Epithelial cell of esophagus (primary cell): ENCODE results near the gene U2SURP.

Experiments
- DNase-seq: peaks from one replicate; pipeline ENCODE4 v3.0.0; 2010; ENCODE audit warnings: low read depth
- H3K4me3 ChIP-seq: 2 replicates; pipeline ENCODE4 v1.5.1; 2011; ENCODE audit warnings: mild to moderate bottlenecking, low read length, control low read depth
- TF ChIP-seq, protein P1 (sequence below): IDR thresholded peaks from 2 replicates; pipeline ENCODE4 v1.5.1; 2011; ENCODE audit warnings: low read depth, mild to moderate bottlenecking, low read length, control low read depth, inconsistent platforms; ENCODE audit not compliant: insufficient read depth; ENCODE audit errors: missing control alignments

The U2SURP gene

DNA sequence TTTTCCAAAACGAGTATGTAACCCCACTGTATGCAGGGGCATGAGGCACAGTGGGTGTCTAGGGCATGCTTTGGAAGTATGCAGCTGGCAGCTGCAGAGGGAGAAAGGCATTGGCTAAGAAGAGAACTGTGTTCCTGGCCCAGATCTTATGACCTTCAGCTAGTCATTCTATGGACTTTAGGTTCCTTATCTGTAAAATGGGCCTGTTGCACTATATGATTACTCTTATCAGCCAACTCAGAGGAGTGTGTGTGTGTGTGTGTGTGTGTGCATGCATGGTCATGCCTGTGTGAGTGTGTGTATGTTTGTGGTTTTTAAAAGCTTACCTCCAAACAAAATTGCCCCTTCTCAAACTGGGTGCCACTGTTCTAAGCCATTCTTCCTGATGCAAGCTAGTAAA is 90.8 kb downstream of the U2SURP start:
- TF ChIP-seq, protein P1, sequence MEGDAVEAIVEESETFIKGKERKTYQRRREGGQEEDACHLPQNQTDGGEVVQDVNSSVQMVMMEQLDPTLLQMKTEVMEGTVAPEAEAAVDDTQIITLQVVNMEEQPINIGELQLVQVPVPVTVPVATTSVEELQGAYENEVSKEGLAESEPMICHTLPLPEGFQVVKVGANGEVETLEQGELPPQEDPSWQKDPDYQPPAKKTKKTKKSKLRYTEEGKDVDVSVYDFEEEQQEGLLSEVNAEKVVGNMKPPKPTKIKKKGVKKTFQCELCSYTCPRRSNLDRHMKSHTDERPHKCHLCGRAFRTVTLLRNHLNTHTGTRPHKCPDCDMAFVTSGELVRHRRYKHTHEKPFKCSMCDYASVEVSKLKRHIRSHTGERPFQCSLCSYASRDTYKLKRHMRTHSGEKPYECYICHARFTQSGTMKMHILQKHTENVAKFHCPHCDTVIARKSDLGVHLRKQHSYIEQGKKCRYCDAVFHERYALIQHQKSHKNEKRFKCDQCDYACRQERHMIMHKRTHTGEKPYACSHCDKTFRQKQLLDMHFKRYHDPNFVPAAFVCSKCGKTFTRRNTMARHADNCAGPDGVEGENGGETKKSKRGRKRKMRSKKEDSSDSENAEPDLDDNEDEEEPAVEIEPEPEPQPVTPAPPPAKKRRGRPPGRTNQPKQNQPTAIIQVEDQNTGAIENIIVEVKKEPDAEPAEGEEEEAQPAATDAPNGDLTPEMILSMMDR: no peak

DNA sequence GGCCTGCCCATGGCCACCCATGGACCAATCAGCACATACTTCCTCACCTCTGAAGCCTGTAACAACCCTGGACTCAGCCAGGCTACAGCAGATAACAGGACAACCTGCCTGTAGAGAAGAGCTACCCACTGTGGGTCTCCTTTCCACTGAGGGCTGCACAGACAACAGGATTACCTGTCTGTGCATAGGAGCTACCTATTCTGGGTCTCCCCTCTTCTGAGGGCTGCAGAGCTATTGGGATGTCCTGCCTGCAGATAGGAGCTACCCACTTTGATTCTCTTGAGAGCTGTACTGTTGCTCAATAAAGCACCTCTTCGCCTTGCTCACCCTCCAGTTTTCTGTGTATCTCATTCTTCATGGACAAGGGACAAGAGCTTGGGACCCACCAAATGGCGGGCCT is 94.4 kb downstream of the U2SURP start:
- no peak overlapping the region for H3K4me3 ChIP-seq
- TF ChIP-seq, protein P1: no peak
- no peak for DNase-seq

More for the DNA sequence above, 90.8 kb downstream of the U2SURP start:
- H3K4me3 ChIP-seq: no peak overlapping the region
- DNase-seq: no peak

DNA sequence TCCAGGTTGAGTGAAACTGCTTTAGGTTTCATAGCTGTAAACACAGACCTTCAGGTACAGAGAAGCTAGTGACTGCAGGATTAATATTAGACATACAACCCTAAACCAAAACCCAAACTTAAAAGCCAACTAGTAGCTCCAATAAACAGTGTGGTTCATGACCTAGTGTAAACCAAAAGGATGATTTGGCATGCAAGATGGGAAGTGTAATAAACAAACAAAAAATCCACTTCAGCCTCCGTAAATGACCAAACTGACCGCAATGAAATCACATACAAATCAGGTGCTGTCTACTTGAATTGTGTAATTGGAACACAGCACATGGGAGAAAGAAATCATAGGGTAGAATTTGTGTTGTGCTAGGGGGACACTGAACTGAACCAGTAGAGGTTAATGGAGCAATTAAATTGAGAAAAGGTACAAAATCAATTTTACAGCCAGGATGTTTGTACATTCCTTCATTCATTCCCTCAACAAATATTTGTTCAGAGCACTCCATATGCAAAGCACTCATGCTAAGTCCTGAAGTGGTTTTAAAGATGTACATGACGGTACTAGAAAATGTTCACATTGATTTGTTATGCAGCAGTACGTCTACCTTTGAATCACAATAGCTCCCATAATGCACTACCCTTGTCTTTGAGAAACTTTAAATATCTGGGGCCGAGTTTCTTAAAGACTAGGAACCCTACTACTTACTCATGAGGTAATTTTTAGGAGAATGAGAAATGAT is 96.8 kb downstream of the U2SURP start:
- TF ChIP-seq, protein P1: no peak
- no peak overlapping the region for H3K4me3 ChIP-seq

DNA sequence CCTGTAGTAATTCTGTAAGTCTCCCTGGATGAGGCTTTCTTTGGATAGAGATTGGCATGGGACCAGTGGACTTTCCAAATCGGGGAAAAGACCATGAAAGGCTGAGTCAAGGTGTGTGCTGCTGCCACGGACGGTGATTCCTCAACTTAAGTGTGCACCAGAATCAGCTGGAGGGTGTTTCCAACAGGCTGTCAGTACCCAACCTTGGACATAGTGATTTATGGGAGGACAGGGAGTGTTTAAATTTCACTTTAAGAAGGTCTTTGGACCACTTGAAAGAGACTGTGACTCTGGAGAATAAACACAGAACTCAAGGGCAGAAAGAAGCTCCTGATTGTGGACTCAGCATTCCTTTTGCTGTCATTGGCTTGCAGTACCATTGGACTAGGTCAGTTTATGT is 97.8 kb downstream of the U2SURP start:
- TF ChIP-seq, protein P1: no peak
- DNase-seq: no peak
- no peak overlapping the region for H3K4me3 ChIP-seq

More for the DNA sequence above, 96.8 kb downstream of the U2SURP start:
- no peak for DNase-seq

DNA sequence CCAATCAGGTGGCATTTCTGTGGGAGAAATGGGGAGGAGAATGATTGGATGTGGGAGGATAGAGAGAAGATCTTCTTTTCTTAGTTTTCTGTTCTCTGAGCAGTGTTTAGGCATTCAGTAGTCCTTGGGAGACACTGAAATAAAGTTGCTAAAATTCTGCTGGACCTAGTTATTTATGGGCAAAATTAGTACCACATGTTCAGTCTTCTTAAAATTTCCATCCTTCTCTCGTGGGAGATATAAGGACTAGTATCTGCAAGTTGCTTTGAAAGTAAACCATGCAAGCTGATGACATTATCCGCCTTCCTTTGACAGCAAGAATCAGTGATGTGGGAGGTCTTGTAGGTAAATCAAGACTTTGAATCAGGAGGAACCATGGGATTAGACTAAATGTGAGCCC is 98.3 kb downstream of the U2SURP start:
- DNase-seq: no peak
- H3K4me3 ChIP-seq: no peak overlapping the region
- TF ChIP-seq, protein P1: no peak

DNA sequence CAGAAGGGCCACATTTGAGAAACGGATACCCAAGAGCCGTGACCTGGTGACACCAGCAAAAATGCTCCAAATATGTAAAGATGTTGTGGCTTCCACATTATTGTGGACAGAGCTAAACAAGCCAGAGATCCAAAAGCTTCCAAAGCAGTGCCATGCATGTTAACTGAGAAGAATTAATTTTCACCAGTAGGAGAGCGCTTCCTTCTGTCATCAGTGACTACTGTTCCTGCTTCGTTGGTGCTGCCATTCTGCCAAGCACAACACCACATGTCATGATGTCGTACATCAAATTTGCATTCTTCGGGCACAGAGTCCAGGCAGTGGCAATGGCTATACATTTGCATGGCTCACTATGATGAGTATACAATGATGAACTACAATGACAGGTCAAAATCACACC is 99.1 kb downstream of the U2SURP start:
- no peak for DNase-seq
- TF ChIP-seq, protein P1: no peak
- H3K4me3 ChIP-seq: no peak overlapping the region

DNA sequence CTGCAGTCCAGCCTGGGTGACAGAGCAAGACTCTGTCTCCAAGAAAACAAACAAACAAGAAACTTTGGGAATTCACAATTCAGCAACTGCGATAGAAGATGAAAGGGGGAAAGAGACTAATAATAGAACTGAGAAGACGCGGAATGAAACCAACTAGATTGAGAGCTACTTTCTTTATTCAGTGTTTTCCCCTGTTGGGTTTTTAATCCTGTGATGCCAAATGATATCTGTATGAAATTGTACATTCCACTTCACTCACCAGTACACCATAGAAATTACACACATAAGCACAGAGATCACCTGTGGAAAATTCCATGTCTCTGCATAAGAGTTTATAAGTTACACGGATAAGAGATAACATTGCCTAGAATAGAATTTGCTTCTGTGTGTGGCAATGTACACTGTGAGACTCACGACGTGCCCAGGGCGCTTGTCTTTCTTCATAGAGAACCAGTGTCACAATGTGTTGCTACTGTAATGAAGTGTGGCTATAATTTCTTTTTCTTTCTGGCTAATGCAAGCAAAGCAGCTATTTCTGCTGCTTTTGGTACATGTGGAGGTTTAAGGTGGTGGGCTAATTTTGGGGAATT is 100.5 kb downstream of the U2SURP start:
- no peak for DNase-seq
- H3K4me3 ChIP-seq: no peak overlapping the region
- TF ChIP-seq, protein P1: no peak
